ENCODE data around the gene IFITM5. TPM values are rescaled to one million over a fixed set of nuclear protein-coding genes. Genes with fewer than 3 reads are reported as not detected.

The IFITM5 gene
- not detected in 5 replicates for total RNA-seq (2022; extraction: Qiagen RNA extraction; ENCODE audit: low read depth)

GRCh38 chr11:299081-299891 is at the start of gene IFITM5:
Gene IFITM5 (minus strand): TSS chr11:299526. CDS start chr11:299490, 36 bp downstream.

GRCh38 chr11:313787-314553 is 14.6 kb upstream of the IFITM5 start, which contains the start of gene IFITM1:
Gene IFITM1 (plus strand): TSS chr11:314040. CDS start chr11:314171, 131 bp downstream.

GRCh38 chr11:307766-308708 is 8.7 kb upstream of the IFITM5 start, which contains the start of gene IFITM2:
Gene IFITM2 (plus strand): TSS chr11:307816. CDS start chr11:308193, 377 bp downstream.

GRCh38 chr11:288478-289397 is 10.6 kb downstream of the IFITM5 start, which contains the start of gene PGGHG:
Gene PGGHG (plus strand): TSS chr11:289126. CDS start chr11:289817, 691 bp downstream.

GRCh38 chr11:278001-278951 is 21.1 kb downstream of the IFITM5 start, which contains the start of gene NLRP6:
Gene NLRP6 (plus strand): TSS chr11:278407. CDS start chr11:278570, 163 bp downstream.

Other genes starting within 250 kb of the IFITM5 start
- gene SCGB1C1, start 106.4 kb downstream of the IFITM5 start, total RNA-seq (2022; extraction: Qiagen RNA extraction; ENCODE audit: low read depth): not detected in 5 replicates
- gene BET1L, start 92.1 kb downstream of the IFITM5 start, total RNA-seq (2022; extraction: Qiagen RNA extraction; ENCODE audit: low read depth): 44.8 to 49.3 TPM (median 46.7 TPM) in 5 replicates
- gene RIC8A, start 91.8 kb downstream of the IFITM5 start, total RNA-seq (2022; extraction: Qiagen RNA extraction; ENCODE audit: low read depth): 107 to 133 TPM (median 117 TPM) in 5 replicates
- 15.5 to 20.5 TPM (median 18.7 TPM) in 5 replicates for gene SIRT3, start 63.2 kb downstream of the IFITM5 start, total RNA-seq (2022; extraction: Qiagen RNA extraction; ENCODE audit: low read depth)
- gene PSMD13, start 62.5 kb downstream of the IFITM5 start, total RNA-seq (2022; extraction: Qiagen RNA extraction; ENCODE audit: low read depth): 170 to 204 TPM (median 173 TPM) in 5 replicates
- gene NLRP6, start 21.1 kb downstream of the IFITM5 start, total RNA-seq (2022; extraction: Qiagen RNA extraction; ENCODE audit: low read depth): not detected in 5 replicates
- 6.9 to 13.3 TPM (median 12.1 TPM) in 5 replicates for gene PGGHG, start 10.4 kb downstream of the IFITM5 start, total RNA-seq (2022; extraction: Qiagen RNA extraction; ENCODE audit: low read depth)
- 48.8 to 60.8 TPM (median 58.8 TPM) in 5 replicates for gene IFITM2, start 8.3 kb upstream of the IFITM5 start, total RNA-seq (2022; extraction: Qiagen RNA extraction; ENCODE audit: low read depth)
- gene IFITM1, start 14.5 kb upstream of the IFITM5 start, total RNA-seq (2022; extraction: Qiagen RNA extraction; ENCODE audit: low read depth): 0.24 to 1.0 TPM (median 0.52 TPM) in 5 replicates
- 22.6 to 30.1 TPM (median 28.1 TPM) in 5 replicates for gene IFITM3, start 21.3 kb upstream of the IFITM5 start, total RNA-seq (2022; extraction: Qiagen RNA extraction; ENCODE audit: low read depth)
- gene B4GALNT4, start 70.0 kb upstream of the IFITM5 start, total RNA-seq (2022; extraction: Qiagen RNA extraction; ENCODE audit: low read depth): 12.3 to 21.3 TPM (median 16.7 TPM) in 5 replicates
- 31.8 to 41.0 TPM (median 36.8 TPM) in 5 replicates for gene PKP3, start 94.7 kb upstream of the IFITM5 start, total RNA-seq (2022; extraction: Qiagen RNA extraction; ENCODE audit: low read depth)
- 68.0 to 93.2 TPM (median 84.7 TPM) in 5 replicates for gene SIGIRR, start 115.5 kb upstream of the IFITM5 start, total RNA-seq (2022; extraction: Qiagen RNA extraction; ENCODE audit: low read depth)
- 0.52 to 1.3 TPM (median 0.62 TPM) in 5 replicates for gene ANO9, start 142.5 kb upstream of the IFITM5 start, total RNA-seq (2022; extraction: Qiagen RNA extraction; ENCODE audit: low read depth)
- gene PTDSS2, start 150.8 kb upstream of the IFITM5 start, total RNA-seq (2022; extraction: Qiagen RNA extraction; ENCODE audit: low read depth): 32.2 to 50.9 TPM (median 44.1 TPM) in 5 replicates
- gene RNH1, start 207.7 kb upstream of the IFITM5 start, total RNA-seq (2022; extraction: Qiagen RNA extraction; ENCODE audit: low read depth): 132 to 175 TPM (median 155 TPM) in 5 replicates
- gene HRAS, start 236.1 kb upstream of the IFITM5 start, total RNA-seq (2022; extraction: Qiagen RNA extraction; ENCODE audit: low read depth): 108 to 150 TPM (median 128 TPM) in 5 replicates
- gene LRRC56, start 238.0 kb upstream of the IFITM5 start, total RNA-seq (2022; extraction: Qiagen RNA extraction; ENCODE audit: low read depth): 0.40 to 0.70 TPM (median 0.55 TPM) in 5 replicates